GM21423 (cell line): ENCODE data around the gene NCAPD2.
"Not testable (repeated sequence)": the region's sequence is repeated elsewhere in the genome, so short reads cannot be mapped to it uniquely, and the experiment has no call there.

Experiments used
- ATAC-seq: cut with Tn5 transposase; IDR thresholded peaks from one replicate; pipeline ENCODE4 v1.9.1; 2021; ENCODE audit warnings: mild to moderate bottlenecking, moderate library complexity; ENCODE audit not compliant: unreplicated experiment

Gene NCAPD2

DNA sequence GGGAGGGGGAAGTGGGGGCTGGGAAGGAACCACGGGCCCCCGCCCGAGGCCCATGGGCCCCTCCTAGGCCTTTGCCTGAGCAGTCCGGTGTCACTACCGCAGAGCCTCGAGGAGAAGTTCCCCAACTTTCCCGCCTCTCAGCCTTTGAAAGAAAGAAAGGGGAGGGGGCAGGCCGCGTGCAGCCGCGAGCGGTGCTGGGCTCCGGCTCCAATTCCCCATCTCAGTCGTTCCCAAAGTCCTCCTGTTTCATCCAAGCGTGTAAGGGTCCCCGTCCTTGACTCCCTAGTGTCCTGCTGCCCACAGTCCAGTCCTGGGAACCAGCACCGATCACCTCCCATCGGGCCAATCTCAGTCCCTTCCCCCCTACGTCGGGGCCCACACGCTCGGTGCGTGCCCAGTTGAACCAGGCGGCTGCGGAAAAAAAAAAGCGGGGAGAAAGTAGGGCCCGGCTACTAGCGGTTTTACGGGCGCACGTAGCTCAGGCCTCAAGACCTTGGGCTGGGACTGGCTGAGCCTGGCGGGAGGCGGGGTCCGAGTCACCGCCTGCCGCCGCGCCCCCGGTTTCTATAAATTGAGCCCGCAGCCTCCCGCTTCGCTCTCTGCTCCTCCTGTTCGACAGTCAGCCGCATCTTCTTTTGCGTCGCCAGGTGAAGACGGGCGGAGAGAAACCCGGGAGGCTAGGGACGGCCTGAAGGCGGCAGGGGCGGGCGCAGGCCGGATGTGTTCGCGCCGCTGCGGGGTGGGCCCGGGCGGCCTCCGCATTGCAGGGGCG, 40.2 kb downstream of the NCAPD2 start, which contains the start of gene GAPDH:
Gene GAPDH, plus strand, starts transcription at position 595 of the 772 bp plus-strand sequence. CDS start 316 bp downstream, outside the sequence.
- peak; percentile 57 for ATAC-seq

- no peak for ATAC-seq
Measured at GRCh38 chr12:6534695-6534944, 40.7 kb downstream of the NCAPD2 start.

GRCh38 chr12:6534945-6535696, 41.2 kb downstream of the NCAPD2 start:
- ATAC-seq, result no peak

GRCh38 chr12:6535697-6535946, 41.7 kb downstream of the NCAPD2 start:
- ATAC-seq, result no peak

- ATAC-seq, result no peak
Measured at GRCh38 chr12:6535960-6536847, 42.3 kb downstream of the NCAPD2 start.

GRCh38 chr12:6536894-6537579, 43.1 kb downstream of the NCAPD2 start:
- ATAC-seq, result no peak

DNA sequence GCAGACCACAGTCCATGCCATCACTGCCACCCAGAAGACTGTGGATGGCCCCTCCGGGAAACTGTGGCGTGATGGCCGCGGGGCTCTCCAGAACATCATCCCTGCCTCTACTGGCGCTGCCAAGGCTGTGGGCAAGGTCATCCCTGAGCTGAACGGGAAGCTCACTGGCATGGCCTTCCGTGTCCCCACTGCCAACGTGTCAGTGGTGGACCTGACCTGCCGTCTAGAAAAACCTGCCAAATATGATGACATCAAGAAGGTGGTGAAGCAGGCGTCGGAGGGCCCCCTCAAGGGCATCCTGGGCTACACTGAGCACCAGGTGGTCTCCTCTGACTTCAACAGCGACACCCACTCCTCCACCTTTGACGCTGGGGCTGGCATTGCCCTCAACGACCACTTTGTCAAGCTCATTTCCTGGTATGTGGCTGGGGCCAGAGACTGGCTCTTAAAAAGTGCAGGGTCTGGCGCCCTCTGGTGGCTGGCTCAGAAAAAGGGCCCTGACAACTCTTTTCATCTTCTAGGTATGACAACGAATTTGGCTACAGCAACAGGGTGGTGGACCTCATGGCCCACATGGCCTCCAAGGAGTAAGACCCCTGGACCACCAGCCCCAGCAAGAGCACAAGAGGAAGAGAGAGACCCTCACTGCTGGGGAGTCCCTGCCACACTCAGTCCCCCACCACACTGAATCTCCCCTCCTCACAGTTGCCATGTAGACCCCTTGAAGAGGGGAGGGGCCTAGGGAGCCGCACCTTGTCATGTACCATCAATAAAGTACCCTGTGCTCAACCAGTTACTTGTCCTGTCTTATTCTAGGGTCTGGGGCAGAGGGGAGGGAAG, 43.9 kb downstream of the NCAPD2 start:
- not testable (repeated sequence) for ATAC-seq

- no peak for ATAC-seq
Measured at GRCh38 chr12:6538420-6539313, 44.8 kb downstream of the NCAPD2 start.

DNA sequence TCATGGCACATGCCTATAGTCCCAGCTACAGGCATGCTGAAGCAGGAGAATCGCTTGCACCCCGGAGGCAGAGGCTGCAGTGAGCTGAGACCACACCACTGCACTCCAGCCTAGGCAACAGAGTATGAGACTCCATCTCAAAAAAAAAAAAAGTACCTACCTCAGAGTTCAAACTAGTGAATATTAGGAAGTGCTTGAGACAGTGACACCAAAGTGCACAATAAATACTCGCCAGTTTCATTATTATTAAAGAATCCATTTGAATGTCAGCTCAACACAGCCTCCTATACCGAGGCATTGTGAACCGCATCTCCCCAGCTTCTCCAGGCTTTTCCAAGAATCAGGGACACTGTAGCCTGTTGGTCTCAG, 45.4 kb downstream of the NCAPD2 start:
- no peak for ATAC-seq

GRCh38 chr12:6539707-6540134, 45.8 kb downstream of the NCAPD2 start:
- ATAC-seq, result no peak

GRCh38 chr12:6540181-6540877, 46.4 kb downstream of the NCAPD2 start:
- no peak for ATAC-seq

GRCh38 chr12:6541371-6542165, 47.7 kb downstream of the NCAPD2 start:
- no peak for ATAC-seq

DNA sequence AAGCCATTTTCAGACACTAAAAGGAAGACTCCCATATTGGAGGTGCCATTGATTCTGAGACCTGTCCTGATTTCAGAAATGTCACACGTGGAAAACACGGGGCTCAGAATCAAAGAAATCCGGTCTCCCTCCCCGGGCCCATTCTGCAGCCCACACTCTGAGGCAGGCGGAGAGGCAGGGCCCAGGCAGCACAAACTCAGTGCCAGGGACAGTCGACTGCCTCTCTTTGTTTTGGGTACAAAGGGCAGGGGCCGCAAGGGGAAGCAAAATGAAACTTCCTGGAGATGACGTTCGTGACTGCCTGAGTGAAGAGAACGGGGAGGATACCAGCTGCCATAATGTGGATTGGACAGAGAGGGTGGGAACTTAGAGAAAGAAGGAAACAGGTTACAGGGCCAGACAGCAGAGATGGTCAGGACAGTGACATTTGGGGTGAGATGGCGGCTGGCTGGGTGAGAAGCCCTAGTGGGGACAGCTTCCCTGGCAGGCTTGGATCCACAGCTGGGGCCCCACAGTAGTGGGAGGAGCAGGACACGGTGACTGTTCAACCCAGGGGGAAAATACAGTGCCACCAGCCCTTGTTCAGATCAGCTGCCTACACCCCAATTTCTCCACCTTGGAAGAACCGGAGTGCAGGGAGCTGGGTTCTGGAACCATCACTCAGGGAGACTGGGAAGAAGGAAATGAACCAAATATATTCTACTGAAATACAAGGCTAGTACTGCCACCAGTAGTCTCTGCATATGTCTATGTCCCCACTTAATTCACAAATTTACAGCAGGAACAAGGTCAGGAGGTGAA, 48.5 kb downstream of the NCAPD2 start:
- ATAC-seq, result no peak

- no peak for ATAC-seq
Measured at GRCh38 chr12:6546016-6546415, 52.1 kb downstream of the NCAPD2 start.

GRCh38 chr12:6547566-6547965, 53.7 kb downstream of the NCAPD2 start:
- no peak for ATAC-seq

GRCh38 chr12:6547987-6548386, 54.1 kb downstream of the NCAPD2 start:
- ATAC-seq, result no peak

DNA sequence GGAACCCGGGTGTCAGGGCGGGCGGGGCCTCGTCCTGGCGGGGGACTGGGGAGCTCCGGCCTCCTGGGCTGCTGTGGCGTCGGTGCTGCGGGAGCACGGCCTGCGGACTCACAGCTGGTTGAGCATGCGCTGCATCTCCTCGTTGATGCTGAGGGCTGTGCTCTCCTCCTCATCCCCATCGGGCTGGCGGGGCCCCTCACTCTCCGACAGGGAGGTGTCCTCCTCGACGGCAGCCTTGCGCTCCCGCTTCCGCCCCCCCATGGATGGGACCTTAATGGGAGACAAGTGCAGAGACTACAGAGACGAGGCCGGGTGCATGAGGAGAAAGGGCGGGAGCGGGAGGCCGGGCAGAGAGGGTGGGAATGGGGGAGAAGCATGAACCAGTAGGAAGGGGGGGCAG, 54.7 kb downstream of the NCAPD2 start:
- no peak for ATAC-seq
